A673 (cell line): ENCODE results near the gene DDX53.

ENCODE experiments used
- EZH2 ChIP-seq: fragments of 200-600 bp; sonication (generic); IDR thresholded peaks from 2 replicates; pipeline ENCODE4 v1.6.1; 2017; ENCODE audit warnings: borderline replicate concordance, low read depth, mild to moderate bottlenecking, mixed read lengths, antibody characterized with exemption, low read length; ENCODE audit not compliant: poor library complexity, severe bottlenecking
- TF ChIP-seq, protein P1 (sequence below): fragments of 300-800, 200-600 bp; sonication (generic); conservative IDR thresholded peaks from 2 replicates; pipeline ENCODE4 v1.5.1; 2017; ENCODE audit warnings: low read depth, mild to moderate bottlenecking, antibody characterized with exemption, low read length, moderate library complexity, mixed read lengths

DNA sequence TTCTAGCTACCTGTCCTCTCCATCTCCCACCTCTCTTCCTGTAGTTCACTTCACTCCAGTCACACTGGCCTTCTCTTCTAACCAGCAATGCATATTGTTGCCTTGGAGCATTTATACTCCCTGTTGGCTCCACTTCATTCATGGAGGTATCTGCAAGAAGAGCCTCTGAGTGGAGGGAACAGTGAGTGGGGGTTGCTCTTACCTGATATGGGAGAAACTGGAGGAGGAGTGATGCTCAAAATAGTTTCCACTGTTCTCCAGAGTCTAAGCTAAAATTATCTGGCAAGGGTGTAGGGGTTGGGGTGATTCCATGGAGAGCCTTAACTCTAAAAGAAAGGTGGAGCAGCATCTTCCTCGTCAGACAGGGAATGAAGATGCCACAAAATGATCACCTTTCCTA lies 28.9 kb upstream of the DDX53 start:
- TF ChIP-seq, protein P1, sequence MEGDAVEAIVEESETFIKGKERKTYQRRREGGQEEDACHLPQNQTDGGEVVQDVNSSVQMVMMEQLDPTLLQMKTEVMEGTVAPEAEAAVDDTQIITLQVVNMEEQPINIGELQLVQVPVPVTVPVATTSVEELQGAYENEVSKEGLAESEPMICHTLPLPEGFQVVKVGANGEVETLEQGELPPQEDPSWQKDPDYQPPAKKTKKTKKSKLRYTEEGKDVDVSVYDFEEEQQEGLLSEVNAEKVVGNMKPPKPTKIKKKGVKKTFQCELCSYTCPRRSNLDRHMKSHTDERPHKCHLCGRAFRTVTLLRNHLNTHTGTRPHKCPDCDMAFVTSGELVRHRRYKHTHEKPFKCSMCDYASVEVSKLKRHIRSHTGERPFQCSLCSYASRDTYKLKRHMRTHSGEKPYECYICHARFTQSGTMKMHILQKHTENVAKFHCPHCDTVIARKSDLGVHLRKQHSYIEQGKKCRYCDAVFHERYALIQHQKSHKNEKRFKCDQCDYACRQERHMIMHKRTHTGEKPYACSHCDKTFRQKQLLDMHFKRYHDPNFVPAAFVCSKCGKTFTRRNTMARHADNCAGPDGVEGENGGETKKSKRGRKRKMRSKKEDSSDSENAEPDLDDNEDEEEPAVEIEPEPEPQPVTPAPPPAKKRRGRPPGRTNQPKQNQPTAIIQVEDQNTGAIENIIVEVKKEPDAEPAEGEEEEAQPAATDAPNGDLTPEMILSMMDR, result no peak
- TF ChIP-seq EZH2, result no peak
